BE2C (cell line): Measurements from ENCODE around the gene MECP2.

Experiments used
- DNase-seq: peaks from one replicate; pipeline ENCODE4 v3.0.0-alpha.2; 2020
- H3K27me3 ChIP-seq: fragments of 250-450 bp; sonication (Bioruptor Pico); 2 replicates; pipeline ENCODE4 v1.5.1; 2020; ENCODE audit warnings: mild to moderate bottlenecking
- H3K36me3 ChIP-seq: fragments of 250-450 bp; sonication (Bioruptor Pico); 2 replicates; pipeline ENCODE4 v1.5.1; 2020; ENCODE audit warnings: mild to moderate bottlenecking
- H3K4me1 ChIP-seq: fragments of 250-450 bp; sonication (Bioruptor Pico); 2 replicates; pipeline ENCODE4 v1.5.1; 2020
- H3K4me3 ChIP-seq: 2 replicates; pipeline ENCODE4 v1.5.1; 2011; ENCODE audit warnings: low read depth, low read length
- H3K9me3 ChIP-seq: fragments of 250-450 bp; sonication (Bioruptor Pico); 2 replicates; pipeline ENCODE4 v1.5.1; 2020
- TF ChIP-seq, protein P1 (sequence below): IDR thresholded peaks from 2 replicates; pipeline ENCODE4 v1.5.1; 2012; ENCODE audit warnings: mild to moderate bottlenecking, low read depth, low read length

MECP2 gene

DNA sequence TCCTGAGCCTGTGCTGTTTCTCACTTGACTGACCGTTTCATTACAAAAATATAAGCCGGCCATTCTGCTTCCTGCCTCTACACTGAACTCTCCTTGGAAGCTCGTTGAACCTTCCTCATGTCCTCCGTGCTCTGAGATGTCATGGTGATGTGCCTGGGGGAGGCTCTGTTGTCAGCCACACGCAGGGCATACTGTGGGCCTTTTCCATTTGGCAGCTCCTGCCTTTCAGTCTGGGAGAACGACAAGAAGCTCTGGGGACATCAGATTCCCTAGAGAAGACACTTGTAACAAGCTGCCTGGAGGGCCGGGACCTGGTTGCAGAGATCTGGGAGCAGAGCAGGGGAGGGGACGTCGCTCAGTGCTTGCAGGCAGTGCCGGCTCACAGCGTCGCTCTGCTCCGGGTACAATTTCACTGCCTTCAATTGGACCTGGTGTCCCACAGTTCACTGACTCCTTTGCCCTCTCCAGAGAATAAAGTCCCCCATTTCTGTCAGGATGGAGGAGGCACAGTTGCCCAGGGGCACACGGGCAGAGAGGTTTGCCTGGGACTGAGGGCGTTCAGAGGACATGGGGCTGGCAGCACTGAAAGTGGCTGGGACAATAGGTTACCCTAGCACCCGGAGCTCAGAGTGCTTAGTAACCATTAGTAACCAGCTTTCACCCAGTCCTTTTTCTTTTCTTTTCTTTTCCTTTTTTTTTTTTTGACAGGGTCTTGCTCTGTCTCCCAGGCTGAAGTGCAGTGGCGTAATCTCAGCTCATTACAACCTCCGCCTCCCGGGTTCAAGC, 19.1 kb upstream of the MECP2 start:
- Histone ChIP-seq H3K4me3 (no peak overlapping the region), H3K27me3 (no peaks in the 10 kb centered on the region), H3K4me1 (no peaks in the 10 kb centered on the region; the same call in 1 of the 2 replicates), H3K36me3 (no peaks in the 10 kb centered on the region), H3K9me3 (no peaks in the 10 kb centered on the region)
- peak; percentile 28 for DNase-seq
- TF ChIP-seq, protein P1, sequence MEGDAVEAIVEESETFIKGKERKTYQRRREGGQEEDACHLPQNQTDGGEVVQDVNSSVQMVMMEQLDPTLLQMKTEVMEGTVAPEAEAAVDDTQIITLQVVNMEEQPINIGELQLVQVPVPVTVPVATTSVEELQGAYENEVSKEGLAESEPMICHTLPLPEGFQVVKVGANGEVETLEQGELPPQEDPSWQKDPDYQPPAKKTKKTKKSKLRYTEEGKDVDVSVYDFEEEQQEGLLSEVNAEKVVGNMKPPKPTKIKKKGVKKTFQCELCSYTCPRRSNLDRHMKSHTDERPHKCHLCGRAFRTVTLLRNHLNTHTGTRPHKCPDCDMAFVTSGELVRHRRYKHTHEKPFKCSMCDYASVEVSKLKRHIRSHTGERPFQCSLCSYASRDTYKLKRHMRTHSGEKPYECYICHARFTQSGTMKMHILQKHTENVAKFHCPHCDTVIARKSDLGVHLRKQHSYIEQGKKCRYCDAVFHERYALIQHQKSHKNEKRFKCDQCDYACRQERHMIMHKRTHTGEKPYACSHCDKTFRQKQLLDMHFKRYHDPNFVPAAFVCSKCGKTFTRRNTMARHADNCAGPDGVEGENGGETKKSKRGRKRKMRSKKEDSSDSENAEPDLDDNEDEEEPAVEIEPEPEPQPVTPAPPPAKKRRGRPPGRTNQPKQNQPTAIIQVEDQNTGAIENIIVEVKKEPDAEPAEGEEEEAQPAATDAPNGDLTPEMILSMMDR: no peak

DNA sequence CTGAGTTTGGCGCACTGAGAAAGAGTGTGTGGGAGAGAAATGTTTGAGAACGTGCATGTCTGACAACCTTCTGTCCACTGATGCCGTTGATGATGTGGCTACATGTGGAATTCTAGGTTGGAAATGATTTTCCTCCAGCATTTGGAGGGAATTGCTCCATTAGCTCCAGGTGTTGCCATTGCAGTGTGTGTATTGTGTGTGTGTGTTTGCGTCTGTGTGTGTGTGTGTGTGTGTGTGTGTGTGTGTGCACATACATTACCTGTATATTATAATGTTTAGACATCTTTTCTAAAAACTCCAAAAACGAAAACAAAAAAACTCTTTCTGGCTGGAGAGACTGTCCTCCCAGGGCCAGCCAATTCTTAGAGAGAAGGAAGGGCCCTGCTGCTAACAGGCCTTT, 18.2 kb upstream of the MECP2 start:
- no peaks in the 10 kb centered on the region for H3K27me3 ChIP-seq
- H3K36me3 ChIP-seq: no peaks in the 10 kb centered on the region
- DNase-seq: no peak
- H3K4me3 ChIP-seq: no peak overlapping the region
- no peaks in the 10 kb centered on the region for H3K9me3 ChIP-seq
- TF ChIP-seq, protein P1: no peak
- H3K4me1 ChIP-seq: no peaks in the 10 kb centered on the region; the same call in 1 of the 2 replicates

DNA sequence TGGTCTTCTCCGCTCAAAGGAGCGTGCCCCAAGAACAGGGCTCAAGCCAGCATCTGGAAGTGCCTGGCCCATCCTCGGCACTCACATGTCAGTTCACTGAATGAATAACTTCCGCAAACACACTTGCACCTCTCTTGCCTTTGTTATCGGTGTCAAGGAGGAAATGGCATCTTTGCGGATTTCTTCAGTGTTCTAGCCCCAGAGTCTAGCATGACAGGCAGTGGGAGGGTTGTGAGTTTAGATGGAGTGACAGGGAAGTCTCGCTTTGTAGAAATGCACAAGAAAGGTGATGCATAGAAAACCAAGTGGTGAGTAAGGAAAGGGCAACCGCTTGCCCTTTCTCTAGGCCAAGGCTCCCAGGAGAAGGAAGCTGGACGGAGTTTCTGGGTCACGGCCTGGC, 17.6 kb upstream of the MECP2 start:
- Histone ChIP-seq H3K27me3 (no peaks in the 10 kb centered on the region), H3K36me3 (no peaks in the 10 kb centered on the region), H3K4me3 (no peak overlapping the region), H3K4me1 (no peaks in the 10 kb centered on the region; the same call in 1 of the 2 replicates), H3K9me3 (no peaks in the 10 kb centered on the region)
- DNase-seq: no peak
- TF ChIP-seq, protein P1: no peak

DNA sequence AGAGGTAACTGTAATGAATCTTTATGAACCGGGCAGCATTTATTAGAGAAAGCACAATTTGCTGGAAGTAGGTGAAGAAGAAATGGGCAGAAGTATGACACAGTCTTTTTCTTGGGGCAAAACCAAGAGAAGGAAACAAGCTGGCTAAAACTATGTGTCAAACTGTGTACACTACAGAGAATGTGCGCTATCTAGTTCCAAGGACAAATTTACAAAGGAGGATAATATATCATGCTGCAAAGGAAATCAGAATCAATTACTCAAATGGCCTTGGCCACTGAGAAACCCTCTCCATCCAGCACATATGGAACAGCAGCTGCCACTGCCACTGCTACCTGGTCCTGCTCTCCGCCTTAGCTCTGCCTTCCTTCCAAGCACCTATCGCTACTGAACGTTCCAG, 17.1 kb upstream of the MECP2 start:
- Histone ChIP-seq H3K36me3 (no peaks in the 10 kb centered on the region), H3K4me1 (no peaks in the 10 kb centered on the region; the same call in 1 of the 2 replicates), H3K27me3 (no peaks in the 10 kb centered on the region), H3K4me3 (no peak overlapping the region), H3K9me3 (no peaks in the 10 kb centered on the region)
- TF ChIP-seq, protein P1: no peak
- DNase-seq: no peak

DNA sequence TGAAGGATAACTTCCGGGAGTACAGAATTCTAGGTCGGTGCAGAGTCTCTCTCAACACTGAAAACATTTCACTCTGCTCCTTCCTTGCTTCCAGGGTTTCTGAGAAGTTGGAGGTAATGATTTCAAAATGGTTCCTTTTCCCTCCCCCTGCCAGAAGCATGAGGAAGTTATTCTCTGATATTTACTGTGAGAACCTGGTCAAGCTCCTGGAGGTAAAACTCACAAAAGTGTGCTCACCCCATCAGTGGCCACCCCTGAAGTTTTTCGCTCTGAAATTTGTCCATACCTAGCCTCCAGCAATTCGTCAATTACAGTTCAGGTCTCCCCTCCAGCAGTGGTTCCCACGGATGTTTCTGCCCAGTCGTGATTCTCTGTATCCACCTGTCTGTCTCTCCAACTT, 16.2 kb upstream of the MECP2 start:
- Histone ChIP-seq H3K4me3 (no peak overlapping the region), H3K9me3 (no peaks in the 10 kb centered on the region), H3K27me3 (no peaks in the 10 kb centered on the region), H3K36me3 (no peaks in the 10 kb centered on the region), H3K4me1 (no peaks in the 10 kb centered on the region; the same call in 1 of the 2 replicates)
- TF ChIP-seq, protein P1: no peak
- DNase-seq: no peak

DNA sequence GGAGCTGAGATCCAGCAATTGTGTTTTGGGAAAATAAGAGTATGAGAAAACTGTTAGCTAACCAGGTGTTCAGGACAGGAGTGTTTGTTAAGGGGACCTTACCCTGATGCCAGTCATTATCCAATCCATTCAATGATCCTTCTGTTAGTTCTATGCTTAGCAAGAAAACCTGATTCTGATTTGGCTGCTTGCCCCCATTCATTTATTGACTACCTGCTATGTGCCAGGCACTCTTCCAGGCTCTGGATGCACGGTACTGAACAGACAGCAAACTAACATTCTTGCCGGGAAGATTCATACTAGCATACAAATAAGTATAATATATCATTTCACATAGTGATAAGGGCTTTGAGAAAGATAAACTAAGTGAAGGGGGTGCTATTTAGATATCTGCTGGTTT, 1.0 kb upstream of the MECP2 start:
- Histone ChIP-seq H3K9me3 (no peaks in the 10 kb centered on the region), H3K4me3 (no peak overlapping the region), H3K27me3 (no peaks in the 10 kb centered on the region), H3K36me3 (no peaks in the 10 kb centered on the region), H3K4me1 (no peaks in the 10 kb centered on the region)
- TF ChIP-seq, protein P1: no peak
- DNase-seq: no peak
